Body of pancreas (tissue), 4 donors: Measurements from ENCODE around the gene SNX4.

Experiments used
- POLR2A ChIP-seq, 3 donors: fragments of 450-650 bp; IDR thresholded peaks; one replicate each; pipeline ENCODE4 v1.6.1; 2016; ENCODE audit warnings: antibody characterized with exemption in 3 of 3, mild to moderate bottlenecking in 2 of 3
- TF ChIP-seq, protein P1 (sequence below), 7 experiments: fragments of 450-650 bp in 4 of 7; fragments of 200-600 bp in 3 of 7; sonication (generic) in 3 of 7; IDR thresholded peaks; one replicate each; pipeline ENCODE4 v1.5.1; 2016 to 2019; ENCODE audit warnings: antibody characterized with exemption in 7 of 7

GRCh38 chr3:125418306-125418705, 101.7 kb downstream of the SNX4 start:
- TF ChIP-seq, protein P1, sequence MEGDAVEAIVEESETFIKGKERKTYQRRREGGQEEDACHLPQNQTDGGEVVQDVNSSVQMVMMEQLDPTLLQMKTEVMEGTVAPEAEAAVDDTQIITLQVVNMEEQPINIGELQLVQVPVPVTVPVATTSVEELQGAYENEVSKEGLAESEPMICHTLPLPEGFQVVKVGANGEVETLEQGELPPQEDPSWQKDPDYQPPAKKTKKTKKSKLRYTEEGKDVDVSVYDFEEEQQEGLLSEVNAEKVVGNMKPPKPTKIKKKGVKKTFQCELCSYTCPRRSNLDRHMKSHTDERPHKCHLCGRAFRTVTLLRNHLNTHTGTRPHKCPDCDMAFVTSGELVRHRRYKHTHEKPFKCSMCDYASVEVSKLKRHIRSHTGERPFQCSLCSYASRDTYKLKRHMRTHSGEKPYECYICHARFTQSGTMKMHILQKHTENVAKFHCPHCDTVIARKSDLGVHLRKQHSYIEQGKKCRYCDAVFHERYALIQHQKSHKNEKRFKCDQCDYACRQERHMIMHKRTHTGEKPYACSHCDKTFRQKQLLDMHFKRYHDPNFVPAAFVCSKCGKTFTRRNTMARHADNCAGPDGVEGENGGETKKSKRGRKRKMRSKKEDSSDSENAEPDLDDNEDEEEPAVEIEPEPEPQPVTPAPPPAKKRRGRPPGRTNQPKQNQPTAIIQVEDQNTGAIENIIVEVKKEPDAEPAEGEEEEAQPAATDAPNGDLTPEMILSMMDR (IDR thresholded peaks at IDR 0.05) = no peak
- no peak for TF ChIP-seq POLR2A (IDR thresholded peaks at IDR 0.05)
